Measurements from ENCODE around the gene SPARCL1.

Gene SPARCL1

DNA sequence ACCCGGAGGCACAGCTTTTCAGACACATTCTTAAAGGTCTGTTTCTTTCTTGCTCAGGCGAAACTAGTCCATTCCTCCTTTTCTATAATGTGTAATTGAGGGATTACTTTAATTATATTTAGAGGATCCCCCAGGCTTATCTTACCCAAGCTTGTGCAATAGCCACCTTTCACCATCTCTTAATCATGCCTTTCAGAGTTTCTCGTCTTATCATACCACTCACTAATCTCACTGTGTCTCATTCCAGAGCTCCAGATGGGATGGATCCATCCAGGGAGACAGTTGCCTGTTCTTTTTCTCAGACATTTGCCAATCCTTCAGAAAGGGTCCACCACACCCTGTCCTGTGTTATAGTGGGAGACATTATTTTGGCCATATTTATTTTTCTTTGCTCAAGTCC is 12.5 kb downstream of the SPARCL1 start:
- H3K4me3 ChIP-seq (ENCODE audit: low read depth, low read length), result no peak overlapping the region
- peaks cover 4% of the 10 kb centered on the region for H3K4me1 ChIP-seq (ENCODE audit: control insufficient read depth, insufficient read depth, low read length)
- peaks cover 3% of the 10 kb centered on the region for H3K27me3 ChIP-seq (ENCODE audit: control insufficient read depth, insufficient read depth, low read length)
- no peaks in the 10 kb centered on the region for H3K9me3 ChIP-seq (ENCODE audit: control insufficient read depth, insufficient read depth, low read length)
- H3K9ac ChIP-seq (ENCODE audit: low read depth, low read length), result no peak overlapping the region
- no peaks in the 10 kb centered on the region for H3K36me3 ChIP-seq (ENCODE audit: control insufficient read depth, insufficient read depth, low read length)

DNA sequence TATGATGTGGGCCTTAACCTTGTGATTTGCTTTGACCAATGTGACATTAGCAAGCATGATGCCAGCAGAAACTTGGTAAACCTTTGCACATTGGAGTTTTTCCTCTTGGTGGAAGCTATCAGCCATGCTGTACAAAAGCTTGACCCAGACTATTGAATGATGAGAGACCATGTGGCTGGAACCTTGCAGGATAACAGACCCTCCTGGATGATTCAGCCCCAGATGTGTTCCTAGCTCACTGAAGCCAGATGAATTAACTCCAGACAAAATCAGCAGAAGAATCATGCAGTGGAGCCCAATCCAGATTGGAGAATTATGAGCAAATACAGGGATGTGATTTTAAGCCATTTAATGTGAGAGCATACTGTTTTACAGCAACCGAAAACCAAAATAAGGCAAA is 16.8 kb downstream of the SPARCL1 start:
- Histone ChIP-seq H3K4me3 (ENCODE audit: low read depth, low read length) (no peak overlapping the region), H3K9me3 (ENCODE audit: control insufficient read depth, insufficient read depth, low read length) (no peaks in the 10 kb centered on the region), H3K36me3 (ENCODE audit: control insufficient read depth, insufficient read depth, low read length) (no peaks in the 10 kb centered on the region), H3K27me3 (ENCODE audit: control insufficient read depth, insufficient read depth, low read length) (no peaks in the 10 kb centered on the region), H3K4me1 (ENCODE audit: control insufficient read depth, insufficient read depth, low read length) (peaks cover 5% of the 10 kb centered on the region), H3K9ac (ENCODE audit: low read depth, low read length) (no peak overlapping the region)

GRCh38 chr4:87511500-87511899 is 17.7 kb downstream of the SPARCL1 start:
- H3K27me3 ChIP-seq (ENCODE audit: control insufficient read depth, insufficient read depth, low read length), result no peaks in the 10 kb centered on the region
- no peak overlapping the region for H3K4me3 ChIP-seq (ENCODE audit: low read depth, low read length)
- no peaks in the 10 kb centered on the region for H3K36me3 ChIP-seq (ENCODE audit: control insufficient read depth, insufficient read depth, low read length)
- no peak overlapping the region for H3K9ac ChIP-seq (ENCODE audit: low read depth, low read length)
- no peaks in the 10 kb centered on the region for H3K9me3 ChIP-seq (ENCODE audit: control insufficient read depth, insufficient read depth, low read length)
- H3K4me1 ChIP-seq (ENCODE audit: control insufficient read depth, insufficient read depth, low read length), result peaks cover 5% of the 10 kb centered on the region

- Histone ChIP-seq H3K9me3 (ENCODE audit: control insufficient read depth, insufficient read depth, low read length) (no peaks in the 10 kb centered on the region), H3K4me1 (ENCODE audit: control insufficient read depth, insufficient read depth, low read length) (peaks cover 7% of the 10 kb centered on the region), H3K9ac (ENCODE audit: low read depth, low read length) (no peak overlapping the region), H3K27me3 (ENCODE audit: control insufficient read depth, insufficient read depth, low read length) (no peaks in the 10 kb centered on the region), H3K36me3 (ENCODE audit: control insufficient read depth, insufficient read depth, low read length) (no peaks in the 10 kb centered on the region), H3K4me3 (ENCODE audit: low read depth, low read length) (no peak overlapping the region)
These were observed 18.4 kb downstream of the SPARCL1 start for GRCh38 chr4:87510747-87511146.

DNA sequence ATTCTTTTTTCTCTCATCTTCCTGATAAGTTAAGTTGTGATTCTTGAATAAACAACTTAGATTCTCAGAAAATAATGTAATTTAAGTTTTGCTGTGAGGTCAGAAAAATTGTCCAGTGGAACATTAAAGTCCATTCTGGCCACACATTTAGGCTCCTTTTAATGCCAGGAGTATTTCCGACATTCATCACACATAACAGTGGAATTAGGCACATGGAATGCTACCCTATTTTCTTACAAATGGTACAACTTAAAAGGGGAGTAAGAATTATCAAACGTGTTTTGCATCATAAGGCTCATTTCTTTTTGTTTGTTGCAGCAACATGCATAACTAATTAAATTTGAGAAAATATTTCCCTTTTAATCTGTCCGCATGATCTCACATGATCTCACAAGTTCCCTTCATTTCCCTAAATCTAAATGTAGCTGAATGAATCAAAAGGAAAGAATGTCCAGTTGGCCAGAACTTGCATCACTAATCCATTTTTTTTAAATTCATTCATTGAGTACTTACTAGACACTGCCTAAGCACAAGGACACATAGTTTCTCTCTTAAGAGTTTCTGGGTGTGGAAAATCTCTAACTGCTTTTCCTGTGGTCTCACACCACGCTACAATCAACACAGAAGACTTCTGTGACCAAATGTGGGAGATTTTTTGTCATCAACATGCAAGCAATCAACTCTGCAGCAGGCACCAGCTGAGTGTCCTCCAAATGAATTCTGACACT is 22.0 kb downstream of the SPARCL1 start:
- no peak overlapping the region for H3K9ac ChIP-seq (ENCODE audit: low read depth, low read length)
- peaks cover 7% of the 10 kb centered on the region for H3K4me1 ChIP-seq (ENCODE audit: control insufficient read depth, insufficient read depth, low read length)
- no peak overlapping the region for H3K4me3 ChIP-seq (ENCODE audit: low read depth, low read length)
- no peaks in the 10 kb centered on the region for H3K9me3 ChIP-seq (ENCODE audit: control insufficient read depth, insufficient read depth, low read length)
- no peaks in the 10 kb centered on the region for H3K36me3 ChIP-seq (ENCODE audit: control insufficient read depth, insufficient read depth, low read length)
- no peaks in the 10 kb centered on the region for H3K27me3 ChIP-seq (ENCODE audit: control insufficient read depth, insufficient read depth, low read length)

DNA sequence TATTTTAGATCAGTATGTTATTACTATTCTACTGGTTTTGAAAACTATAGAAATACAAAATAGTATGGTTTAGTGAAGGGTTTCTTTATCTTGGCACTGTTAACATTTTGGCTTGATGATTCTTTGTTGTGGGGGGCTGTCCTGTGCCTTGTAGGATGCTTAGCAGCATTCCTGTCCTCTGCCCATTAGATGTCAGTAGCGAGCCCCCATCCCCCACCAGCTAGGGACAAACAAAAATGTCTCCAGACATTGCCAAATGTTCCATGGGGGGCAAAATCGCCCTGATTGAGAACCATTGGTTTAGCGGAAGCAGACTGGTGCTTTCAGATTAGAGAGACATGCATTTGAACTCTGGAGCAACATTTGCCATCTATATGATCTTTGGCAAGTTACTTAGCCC is 23.3 kb downstream of the SPARCL1 start:
- no peaks in the 10 kb centered on the region for H3K36me3 ChIP-seq (ENCODE audit: control insufficient read depth, insufficient read depth, low read length)
- H3K4me3 ChIP-seq (ENCODE audit: low read depth, low read length), result no peak overlapping the region
- no peaks in the 10 kb centered on the region for H3K27me3 ChIP-seq (ENCODE audit: control insufficient read depth, insufficient read depth, low read length)
- peaks cover 2% of the 10 kb centered on the region for H3K4me1 ChIP-seq (ENCODE audit: control insufficient read depth, insufficient read depth, low read length)
- no peak overlapping the region for H3K9ac ChIP-seq (ENCODE audit: low read depth, low read length)
- no peaks in the 10 kb centered on the region for H3K9me3 ChIP-seq (ENCODE audit: control insufficient read depth, insufficient read depth, low read length)

DNA sequence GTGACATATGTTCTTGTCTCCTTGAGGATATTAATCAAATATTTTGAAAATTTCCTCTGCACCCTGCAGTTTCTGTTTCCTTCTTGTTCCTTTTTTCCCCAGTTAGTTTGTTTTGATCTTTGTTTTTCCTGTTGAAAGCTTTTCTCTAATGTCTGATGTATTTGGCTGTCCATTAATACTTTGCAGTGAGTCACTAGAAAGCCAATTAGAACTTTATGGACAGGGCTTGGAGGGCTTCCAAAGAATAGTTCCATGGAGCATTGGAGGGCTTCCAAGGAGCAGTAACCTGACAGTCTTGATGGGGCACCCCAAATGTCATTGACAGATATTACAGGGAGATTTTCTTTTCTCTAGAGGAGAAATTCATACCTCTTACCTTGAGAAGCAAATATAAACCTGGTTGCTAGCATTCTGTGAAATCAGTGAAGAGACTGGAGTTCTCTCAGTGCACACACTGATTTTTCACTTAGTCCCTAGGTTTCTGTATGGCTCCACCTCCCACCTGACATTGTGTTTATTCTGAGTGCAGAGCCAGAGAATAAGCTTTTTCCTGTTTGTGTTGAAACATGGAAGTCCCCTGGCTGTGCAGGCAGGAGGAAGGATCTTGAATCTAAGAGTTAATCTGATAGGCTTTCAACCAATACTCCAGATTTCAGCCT is 26.5 kb downstream of the SPARCL1 start:
- Histone ChIP-seq H3K9me3 (ENCODE audit: control insufficient read depth, insufficient read depth, low read length) (no peaks in the 10 kb centered on the region), H3K4me1 (ENCODE audit: control insufficient read depth, insufficient read depth, low read length) (peaks cover 2% of the 10 kb centered on the region), H3K27me3 (ENCODE audit: control insufficient read depth, insufficient read depth, low read length) (no peaks in the 10 kb centered on the region), H3K9ac (ENCODE audit: low read depth, low read length) (no peak overlapping the region), H3K36me3 (ENCODE audit: control insufficient read depth, insufficient read depth, low read length) (no peaks in the 10 kb centered on the region), H3K4me3 (ENCODE audit: low read depth, low read length) (no peak overlapping the region)

DNA sequence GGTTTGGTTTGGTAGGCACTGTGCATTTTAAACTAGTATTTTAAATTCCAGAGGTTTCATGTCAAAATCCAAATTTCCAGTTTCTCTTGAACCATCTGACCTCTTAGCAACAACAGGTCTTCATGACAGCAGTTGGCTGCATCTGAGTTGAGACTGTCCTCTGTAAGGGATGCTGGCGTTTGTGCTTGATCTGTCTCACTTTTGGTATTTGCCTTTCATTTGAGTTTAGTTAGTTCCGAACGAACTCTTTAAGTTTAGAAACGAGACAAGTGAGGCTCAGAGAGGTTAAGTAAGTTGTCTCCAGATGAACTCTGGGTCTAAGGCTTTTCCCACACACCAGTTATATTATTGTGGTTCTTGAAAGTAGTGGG is 29.1 kb downstream of the SPARCL1 start:
- Histone ChIP-seq H3K4me3 (ENCODE audit: low read depth, low read length) (no peak overlapping the region), H3K9ac (ENCODE audit: low read depth, low read length) (no peak overlapping the region), H3K27me3 (ENCODE audit: control insufficient read depth, insufficient read depth, low read length) (no peaks in the 10 kb centered on the region), H3K4me1 (ENCODE audit: control insufficient read depth, insufficient read depth, low read length) (no peaks in the 10 kb centered on the region), H3K36me3 (ENCODE audit: control insufficient read depth, insufficient read depth, low read length) (no peaks in the 10 kb centered on the region), H3K9me3 (ENCODE audit: control insufficient read depth, insufficient read depth, low read length) (no peaks in the 10 kb centered on the region)

DNA sequence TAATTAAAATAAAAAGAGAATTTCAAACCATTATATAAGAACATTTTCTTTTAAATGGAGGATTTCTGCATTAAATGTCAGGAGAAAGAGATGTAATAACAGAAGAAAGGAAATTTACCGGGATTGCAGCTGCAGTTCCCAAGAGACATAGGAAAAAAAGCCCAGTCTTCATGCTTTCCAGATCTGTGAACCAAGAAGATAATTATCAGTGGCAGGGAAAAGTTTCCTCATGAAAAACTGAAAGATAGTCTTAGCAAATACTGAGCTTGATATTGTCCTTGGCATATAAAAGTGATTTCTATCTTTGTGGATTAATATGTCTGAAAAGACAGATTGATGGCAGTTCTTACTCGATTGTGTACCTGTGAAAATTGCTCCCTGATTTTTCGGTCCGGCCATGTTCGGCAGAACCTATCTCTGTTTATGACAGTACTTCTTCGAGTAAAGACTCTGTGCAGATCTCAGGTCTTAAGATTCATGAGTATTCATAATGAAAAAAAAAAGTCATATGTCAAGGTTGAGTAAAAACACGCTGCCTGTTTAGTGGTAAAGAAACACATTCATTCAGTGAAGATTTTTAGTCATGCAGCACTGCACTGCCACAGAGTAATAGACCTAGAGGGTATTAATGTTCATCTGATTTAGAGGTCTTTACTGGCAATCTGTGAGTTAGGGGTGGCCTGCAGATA is 29.6 kb downstream of the SPARCL1 start:
- H3K4me1 ChIP-seq (ENCODE audit: control insufficient read depth, insufficient read depth, low read length), result no peaks in the 10 kb centered on the region
- no peaks in the 10 kb centered on the region for H3K9me3 ChIP-seq (ENCODE audit: control insufficient read depth, insufficient read depth, low read length)
- H3K27me3 ChIP-seq (ENCODE audit: control insufficient read depth, insufficient read depth, low read length), result no peaks in the 10 kb centered on the region
- no peak overlapping the region for H3K4me3 ChIP-seq (ENCODE audit: low read depth, low read length)
- H3K9ac ChIP-seq (ENCODE audit: low read depth, low read length), result no peak overlapping the region
- no peaks in the 10 kb centered on the region for H3K36me3 ChIP-seq (ENCODE audit: control insufficient read depth, insufficient read depth, low read length)

DNA sequence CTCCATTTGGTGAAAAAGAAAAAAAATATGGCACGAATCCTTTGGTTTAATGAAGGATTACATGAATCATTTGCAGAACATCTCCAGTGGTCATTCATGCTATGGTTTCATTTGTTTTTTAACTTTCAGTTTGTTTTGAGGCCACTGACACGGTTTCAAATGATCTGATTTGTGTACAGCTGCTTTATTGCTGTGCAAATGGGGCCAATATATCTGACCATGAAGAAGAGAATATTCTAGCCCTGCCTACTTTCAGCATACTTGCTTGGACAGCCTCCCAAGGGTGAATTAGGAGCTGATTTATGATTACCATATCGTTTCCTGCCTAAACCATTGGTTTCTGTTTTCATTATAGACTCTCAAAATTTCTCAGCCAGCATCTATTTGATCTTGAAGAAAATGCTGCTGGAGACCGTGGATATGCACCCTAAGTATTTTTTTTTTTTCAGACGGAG is 30.7 kb downstream of the SPARCL1 start:
- no peaks in the 10 kb centered on the region for H3K27me3 ChIP-seq (ENCODE audit: control insufficient read depth, insufficient read depth, low read length)
- H3K4me3 ChIP-seq (ENCODE audit: low read depth, low read length), result no peak overlapping the region
- no peaks in the 10 kb centered on the region for H3K4me1 ChIP-seq (ENCODE audit: control insufficient read depth, insufficient read depth, low read length)

GRCh38 chr4:87497578-87497977 is 31.6 kb downstream of the SPARCL1 start:
- H3K36me3 ChIP-seq (ENCODE audit: control insufficient read depth, insufficient read depth, low read length), result no peaks in the 10 kb centered on the region
- no peaks in the 10 kb centered on the region for H3K27me3 ChIP-seq (ENCODE audit: control insufficient read depth, insufficient read depth, low read length)
- H3K9ac ChIP-seq (ENCODE audit: low read depth, low read length), result no peak overlapping the region
- no peaks in the 10 kb centered on the region for H3K4me1 ChIP-seq (ENCODE audit: control insufficient read depth, insufficient read depth, low read length)
- no peaks in the 10 kb centered on the region for H3K9me3 ChIP-seq (ENCODE audit: control insufficient read depth, insufficient read depth, low read length)
- H3K4me3 ChIP-seq (ENCODE audit: low read depth, low read length), result no peak overlapping the region

More for the DNA sequence above, 30.7 kb downstream of the SPARCL1 start:
- H3K36me3 ChIP-seq (ENCODE audit: control insufficient read depth, insufficient read depth, low read length), result no peaks in the 10 kb centered on the region
- H3K9ac ChIP-seq (ENCODE audit: low read depth, low read length), result no peak overlapping the region
- no peaks in the 10 kb centered on the region for H3K9me3 ChIP-seq (ENCODE audit: control insufficient read depth, insufficient read depth, low read length)

GRCh38 chr4:87497159-87497558 is 32.0 kb downstream of the SPARCL1 start:
- H3K36me3 ChIP-seq (ENCODE audit: control insufficient read depth, insufficient read depth, low read length), result no peaks in the 10 kb centered on the region
- H3K27me3 ChIP-seq (ENCODE audit: control insufficient read depth, insufficient read depth, low read length), result no peaks in the 10 kb centered on the region
- no peaks in the 10 kb centered on the region for H3K9me3 ChIP-seq (ENCODE audit: control insufficient read depth, insufficient read depth, low read length)
- no peaks in the 10 kb centered on the region for H3K4me1 ChIP-seq (ENCODE audit: control insufficient read depth, insufficient read depth, low read length)
- H3K4me3 ChIP-seq (ENCODE audit: low read depth, low read length), result no peak overlapping the region
- no peak overlapping the region for H3K9ac ChIP-seq (ENCODE audit: low read depth, low read length)

Data from iPS-15b (cell line).